Muscle layer of colon (tissue), 2 donors: ENCODE data around the gene GTPBP6.

Experiments
- H3K27ac ChIP-seq: one replicate; pipeline ENCODE4 v1.7.0; 2013; ENCODE audit warnings: low read depth, mild to moderate bottlenecking, low read length, moderate library complexity
- H3K27me3 ChIP-seq, 2 donors: one replicate each; pipeline ENCODE4 v1.7.0; 2013; ENCODE audit warnings: low read length in 2 of 2, mild to moderate bottlenecking in 2 of 2; ENCODE audit not compliant: insufficient read depth in 2 of 2, control insufficient read depth in 1 of 2
- H3K36me3 ChIP-seq: one replicate; pipeline ENCODE4 v1.7.0; 2013; ENCODE audit warnings: mild to moderate bottlenecking, low read length; ENCODE audit not compliant: insufficient read depth
- H3K4me1 ChIP-seq: one replicate; pipeline ENCODE4 v1.7.0; 2013; ENCODE audit warnings: mild to moderate bottlenecking, low read length; ENCODE audit not compliant: insufficient read depth
- H3K4me3 ChIP-seq, 2 donors: one replicate each; pipeline ENCODE4 v1.7.0; 2013; ENCODE audit warnings: low read length in 2 of 2, low read depth in 1 of 2, mild to moderate bottlenecking in 1 of 2, moderate library complexity in 1 of 2
- H3K9ac ChIP-seq: one replicate; pipeline ENCODE4 v1.7.0; 2013; ENCODE audit warnings: low read length
- H3K9me3 ChIP-seq: one replicate; pipeline ENCODE4 v1.7.0; 2013; ENCODE audit warnings: mild to moderate bottlenecking, low read length
- donor health status: abdominal sarcoma.
- donor health status: Adenocarcinoma of cecum.

The GTPBP6 gene

GRCh38 chrX:340121-340520 is 21.5 kb upstream of the GTPBP6 start:
- Histone ChIP-seq H3K4me1 (no peaks in the 10 kb centered on the region), H3K27ac (no peak overlapping the region), H3K9ac (no peak overlapping the region), H3K36me3 (no peaks in the 10 kb centered on the region), H3K27me3 (no peaks in the 10 kb centered on the region), H3K4me3 (no peak overlapping the region), H3K9me3 (no peaks in the 10 kb centered on the region)

- no peaks in the 10 kb centered on the region for H3K27me3 ChIP-seq
- no peak overlapping the region for H3K27ac ChIP-seq
- no peak overlapping the region for H3K9ac ChIP-seq
- H3K4me3 ChIP-seq: no peak overlapping the region
- no peaks in the 10 kb centered on the region for H3K9me3 ChIP-seq
- no peaks in the 10 kb centered on the region for H3K4me1 ChIP-seq
- H3K36me3 ChIP-seq: no peaks in the 10 kb centered on the region
These were observed 20.3 kb upstream of the GTPBP6 start for GRCh38 chrX:338836-339400.

- no peak overlapping the region for H3K9ac ChIP-seq
- no peak overlapping the region for H3K4me3 ChIP-seq
- H3K27me3 ChIP-seq: no peaks in the 10 kb centered on the region
- H3K36me3 ChIP-seq: no peaks in the 10 kb centered on the region
- no peak overlapping the region for H3K27ac ChIP-seq
- H3K9me3 ChIP-seq: no peaks in the 10 kb centered on the region
- H3K4me1 ChIP-seq: no peaks in the 10 kb centered on the region
These were observed 19.8 kb upstream of the GTPBP6 start for GRCh38 chrX:338281-338835.

- Histone ChIP-seq H3K36me3 (no peaks in the 10 kb centered on the region), H3K4me1 (no peaks in the 10 kb centered on the region)
These were observed 18.8 kb upstream of the GTPBP6 start for GRCh38 chrX:337331-337831.

GRCh38 chrX:336227-336626 is 17.6 kb upstream of the GTPBP6 start:
- H3K9me3 ChIP-seq: no peaks in the 10 kb centered on the region
- no peak overlapping the region for H3K4me3 ChIP-seq
- H3K9ac ChIP-seq: no peak overlapping the region
- no peak overlapping the region for H3K27ac ChIP-seq
- H3K27me3 ChIP-seq: peaks cover 0 to 9% of the 10 kb centered on the region in 2 donors
- H3K36me3 ChIP-seq: no peaks in the 10 kb centered on the region
- peaks cover 7% of the 10 kb centered on the region for H3K4me1 ChIP-seq

More at GRCh38 chrX:337331-337831, 18.8 kb upstream of the GTPBP6 start:
- Histone ChIP-seq H3K4me3 (no peak overlapping the region), H3K9me3 (no peaks in the 10 kb centered on the region), H3K9ac (no peak overlapping the region), H3K27me3 (no peaks in the 10 kb centered on the region), H3K27ac (no peak overlapping the region)

GRCh38 chrX:335758-336155 is 17.2 kb upstream of the GTPBP6 start:
- Histone ChIP-seq H3K27me3 (peaks cover 0 to 14% of the 10 kb centered on the region in 2 donors), H3K4me3 (no peak overlapping the region), H3K36me3 (no peaks in the 10 kb centered on the region), H3K4me1 (peaks cover 9% of the 10 kb centered on the region), H3K27ac (no peak overlapping the region), H3K9ac (no peak overlapping the region), H3K9me3 (no peaks in the 10 kb centered on the region)

GRCh38 chrX:334971-335757 is 16.6 kb upstream of the GTPBP6 start:
- H3K9ac ChIP-seq: no peak overlapping the region
- no peak overlapping the region for H3K4me3 ChIP-seq
- no peaks in the 10 kb centered on the region for H3K36me3 ChIP-seq
- no peaks in the 10 kb centered on the region for H3K9me3 ChIP-seq
- H3K27ac ChIP-seq: no peak overlapping the region
- H3K27me3 ChIP-seq: peaks cover 0 to 20% of the 10 kb centered on the region in 2 donors
- H3K4me1 ChIP-seq: peaks cover 9% of the 10 kb centered on the region

- Histone ChIP-seq H3K9ac (no peak overlapping the region), H3K36me3 (no peaks in the 10 kb centered on the region), H3K9me3 (no peaks in the 10 kb centered on the region), H3K27ac (no peak overlapping the region), H3K4me3 (no peak overlapping the region), H3K4me1 (peaks cover 9% of the 10 kb centered on the region), H3K27me3 (peaks cover 0 to 21% of the 10 kb centered on the region in 2 donors)
These were observed 15.8 kb upstream of the GTPBP6 start for GRCh38 chrX:334331-334891.

- no peaks in the 10 kb centered on the region for H3K9me3 ChIP-seq
- H3K36me3 ChIP-seq: no peaks in the 10 kb centered on the region
- H3K4me1 ChIP-seq: peaks cover 9% of the 10 kb centered on the region
These were observed 15.2 kb upstream of the GTPBP6 start for GRCh38 chrX:333611-334311.

GRCh38 chrX:332916-333610 is 14.5 kb upstream of the GTPBP6 start:
- H3K4me1 ChIP-seq: peaks cover 9% of the 10 kb centered on the region
- H3K36me3 ChIP-seq: no peaks in the 10 kb centered on the region
- peaks cover 0 to 21% of the 10 kb centered on the region in 2 donors for H3K27me3 ChIP-seq
- H3K27ac ChIP-seq: no peak overlapping the region
- no peak overlapping the region for H3K9ac ChIP-seq
- no peak overlapping the region for H3K4me3 ChIP-seq
- no peaks in the 10 kb centered on the region for H3K9me3 ChIP-seq

More at GRCh38 chrX:333611-334311, 15.2 kb upstream of the GTPBP6 start:
- Histone ChIP-seq H3K4me3 (no peak overlapping the region), H3K27ac (no peak overlapping the region), H3K9ac (no peak overlapping the region), H3K27me3 (peaks cover 0 to 21% of the 10 kb centered on the region in 2 donors)
